ENCODE data around the gene IMP4. TPM values are rescaled to one million over a fixed set of nuclear protein-coding genes. Genes with fewer than 3 reads are reported as not detected.

IMP4 gene
- total RNA-seq, 3 donors from 2014 or later: 52.7 to 70.4 (median 56.0) TPM

DNA sequence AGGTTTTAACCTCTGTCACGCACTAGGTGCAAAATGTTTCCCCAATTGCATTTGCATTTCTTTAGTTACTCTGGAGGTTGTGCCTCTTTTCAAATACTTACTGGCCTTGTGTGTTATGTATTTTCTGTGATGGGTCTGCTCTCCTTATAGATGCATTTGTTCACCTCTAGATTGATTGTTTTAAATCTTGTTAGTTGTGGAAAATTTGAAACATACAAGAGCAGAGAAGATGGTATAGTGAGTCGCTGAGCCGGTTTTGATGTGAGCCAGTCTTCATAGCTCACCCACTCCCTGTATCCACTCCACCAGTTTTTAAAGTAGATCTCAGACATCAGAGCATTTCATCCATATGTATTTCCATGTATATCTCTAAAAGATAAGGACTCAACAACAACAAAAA lies 6.5 kb downstream of the IMP4 start:
- TF ChIP-seq, protein P1, sequence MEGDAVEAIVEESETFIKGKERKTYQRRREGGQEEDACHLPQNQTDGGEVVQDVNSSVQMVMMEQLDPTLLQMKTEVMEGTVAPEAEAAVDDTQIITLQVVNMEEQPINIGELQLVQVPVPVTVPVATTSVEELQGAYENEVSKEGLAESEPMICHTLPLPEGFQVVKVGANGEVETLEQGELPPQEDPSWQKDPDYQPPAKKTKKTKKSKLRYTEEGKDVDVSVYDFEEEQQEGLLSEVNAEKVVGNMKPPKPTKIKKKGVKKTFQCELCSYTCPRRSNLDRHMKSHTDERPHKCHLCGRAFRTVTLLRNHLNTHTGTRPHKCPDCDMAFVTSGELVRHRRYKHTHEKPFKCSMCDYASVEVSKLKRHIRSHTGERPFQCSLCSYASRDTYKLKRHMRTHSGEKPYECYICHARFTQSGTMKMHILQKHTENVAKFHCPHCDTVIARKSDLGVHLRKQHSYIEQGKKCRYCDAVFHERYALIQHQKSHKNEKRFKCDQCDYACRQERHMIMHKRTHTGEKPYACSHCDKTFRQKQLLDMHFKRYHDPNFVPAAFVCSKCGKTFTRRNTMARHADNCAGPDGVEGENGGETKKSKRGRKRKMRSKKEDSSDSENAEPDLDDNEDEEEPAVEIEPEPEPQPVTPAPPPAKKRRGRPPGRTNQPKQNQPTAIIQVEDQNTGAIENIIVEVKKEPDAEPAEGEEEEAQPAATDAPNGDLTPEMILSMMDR (IDR thresholded peaks at IDR 0.05): no peak
- Histone ChIP-seq H3K4me1 (ENCODE audit: low read depth) (no peaks in the 10 kb centered on the region), H3K4me3 (no peak overlapping the region), H3K36me3 (ENCODE audit: low read depth) (peaks cover 17% of the 10 kb centered on the region), H3K9me3 (no peaks in the 10 kb centered on the region)
- ATAC-seq (no peak), DNase-seq (no peak)
- intact Hi-C loops (cut with DNase I, micrococcal nuclease): no loop called here

DNA sequence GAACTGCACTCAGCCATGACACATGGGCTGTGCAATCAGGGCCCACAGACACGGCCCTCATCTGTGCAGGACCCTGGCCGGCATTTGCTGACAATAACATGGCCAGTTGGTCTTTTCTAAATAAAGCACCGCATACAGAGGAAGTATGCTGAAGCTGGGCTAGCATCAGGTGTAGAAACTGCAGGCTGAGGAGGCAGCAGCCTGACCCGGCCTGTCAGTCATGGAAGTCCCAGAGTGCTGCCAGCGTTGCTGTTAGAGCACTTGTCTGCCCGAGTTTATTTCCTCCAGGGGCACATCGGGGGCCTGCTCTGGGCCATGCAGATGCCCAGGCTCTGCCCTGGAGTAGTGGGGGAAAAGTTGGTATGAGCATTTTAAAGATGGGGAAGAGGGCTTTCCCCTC lies 9.0 kb downstream of the IMP4 start:
- TF ChIP-seq, protein P1 (IDR thresholded peaks at IDR 0.05): no peak
- H3K36me3 ChIP-seq (ENCODE audit: low read depth): peaks cover under 1% of the 10 kb centered on the region
- no peak overlapping the region for H3K4me3 ChIP-seq
- no peak for ATAC-seq
- no peaks in the 10 kb centered on the region for H3K9me3 ChIP-seq
- intact Hi-C loops (cut with DNase I, micrococcal nuclease): no loop called here
- peak in 1 of 3 donors; percentile 24 for DNase-seq
- H3K4me1 ChIP-seq (ENCODE audit: low read depth): peaks cover 8% of the 10 kb centered on the region

GRCh38 chr2:130352237-130352636 lies 9.5 kb downstream of the IMP4 start:
- no peak for ATAC-seq
- Histone ChIP-seq H3K4me3 (no peak overlapping the region), H3K9me3 (no peaks in the 10 kb centered on the region), H3K36me3 (ENCODE audit: low read depth) (no peaks in the 10 kb centered on the region), H3K4me1 (ENCODE audit: low read depth) (peaks cover 11% of the 10 kb centered on the region)
- intact Hi-C loops (cut with DNase I, micrococcal nuclease): no loop called here
- TF ChIP-seq, protein P1 (IDR thresholded peaks at IDR 0.05): no peak
- no peak for DNase-seq

- intact Hi-C loops (cut with DNase I, micrococcal nuclease): no loop called here
- Histone ChIP-seq H3K36me3 (ENCODE audit: low read depth) (no peaks in the 10 kb centered on the region), H3K4me3 (no peak overlapping the region), H3K4me1 (ENCODE audit: low read depth) (peaks cover 11% of the 10 kb centered on the region), H3K9me3 (no peaks in the 10 kb centered on the region)
- TF ChIP-seq, protein P1 (IDR thresholded peaks at IDR 0.05): no peak
- DNase-seq (peak in 1 of 3 donors; percentile 44), ATAC-seq (no peak)
These were observed 10.8 kb downstream of the IMP4 start for GRCh38 chr2:130353291-130354138.

DNA sequence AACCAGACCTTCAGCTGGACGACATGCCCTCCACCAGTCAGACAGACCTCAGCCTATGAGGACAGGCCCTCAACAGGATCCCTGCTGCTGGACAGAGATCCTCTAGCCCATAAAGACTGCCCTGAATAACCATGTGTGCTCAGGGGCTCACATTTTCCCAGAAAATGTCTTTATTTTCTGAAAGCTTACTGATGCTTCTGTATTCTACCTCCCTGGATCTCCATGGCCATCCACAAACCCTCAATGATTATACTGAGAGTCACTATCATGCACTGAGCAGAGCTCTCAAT lies 11.4 kb downstream of the IMP4 start:
- Histone ChIP-seq H3K36me3 (ENCODE audit: low read depth) (no peaks in the 10 kb centered on the region), H3K4me3 (no peak overlapping the region), H3K4me1 (ENCODE audit: low read depth) (peaks cover 11% of the 10 kb centered on the region), H3K9me3 (no peaks in the 10 kb centered on the region)
- intact Hi-C loops (cut with DNase I, micrococcal nuclease): no loop called here
- ATAC-seq (no peak), DNase-seq (no peak)
- TF ChIP-seq, protein P1 (IDR thresholded peaks at IDR 0.05): no peak

Data from mucosa of descending colon (tissue), 3 donors.